Amniotic epithelial cell (primary cell): ENCODE results near the gene RPS6KA5.

Experiments
- DNase-seq: peaks from one replicate; pipeline ENCODE4 v3.0.0-alpha.2; 2010; ENCODE audit warnings: low read depth

RPS6KA5 gene

DNA sequence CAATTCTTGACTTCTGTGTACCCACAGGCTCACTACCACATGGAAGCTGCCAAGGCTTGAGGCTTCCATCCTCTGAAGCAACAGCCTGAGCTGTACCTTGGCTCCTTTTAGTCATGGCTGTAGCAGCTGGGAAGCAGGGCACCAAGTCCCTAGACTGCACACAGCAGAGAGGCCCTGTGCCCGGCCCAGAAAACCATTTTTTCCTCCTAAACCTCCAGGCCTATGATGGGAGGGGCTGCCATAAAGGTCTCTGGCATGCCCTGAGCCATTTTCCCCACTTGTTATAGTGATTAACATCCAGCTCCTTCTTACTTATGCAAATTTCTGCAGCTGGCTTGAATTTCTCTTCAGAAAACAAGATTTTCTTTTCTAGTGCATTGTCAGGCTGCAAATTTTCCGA is 121.8 kb downstream of the RPS6KA5 start:
- DNase-seq, result no peak

DNA sequence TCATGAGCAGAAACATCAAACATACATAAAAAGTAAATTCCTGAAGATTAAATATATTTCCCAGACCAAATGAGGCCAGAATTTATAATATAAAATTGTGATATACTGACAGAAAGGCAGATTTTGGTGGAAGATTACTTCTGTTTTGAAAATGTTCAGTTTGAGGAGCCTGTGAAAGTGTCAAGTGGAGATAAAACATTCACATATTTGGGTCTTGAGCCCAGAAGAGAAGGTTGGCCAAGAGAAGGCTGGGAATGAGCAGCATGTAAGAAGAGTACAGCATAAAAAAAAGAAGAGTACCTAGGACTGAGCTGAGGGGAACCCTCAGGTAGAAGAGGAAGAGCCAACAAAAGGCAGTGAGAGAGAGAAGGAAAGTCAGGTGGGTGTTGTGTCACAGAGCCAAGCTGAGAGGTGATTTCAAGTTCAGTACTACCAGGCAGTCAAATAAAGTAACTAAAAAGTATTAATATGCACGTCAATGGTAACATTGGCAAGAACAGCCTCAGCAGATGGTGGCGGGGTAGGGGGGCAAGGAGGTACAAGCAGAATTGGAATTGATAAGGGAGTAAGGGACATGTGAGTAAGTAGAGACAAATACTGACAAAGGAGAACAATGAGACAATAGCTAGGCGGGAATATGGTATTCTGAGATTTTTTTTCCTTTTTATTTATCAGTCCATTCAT is 123.5 kb downstream of the RPS6KA5 start:
- no peak for DNase-seq

DNA sequence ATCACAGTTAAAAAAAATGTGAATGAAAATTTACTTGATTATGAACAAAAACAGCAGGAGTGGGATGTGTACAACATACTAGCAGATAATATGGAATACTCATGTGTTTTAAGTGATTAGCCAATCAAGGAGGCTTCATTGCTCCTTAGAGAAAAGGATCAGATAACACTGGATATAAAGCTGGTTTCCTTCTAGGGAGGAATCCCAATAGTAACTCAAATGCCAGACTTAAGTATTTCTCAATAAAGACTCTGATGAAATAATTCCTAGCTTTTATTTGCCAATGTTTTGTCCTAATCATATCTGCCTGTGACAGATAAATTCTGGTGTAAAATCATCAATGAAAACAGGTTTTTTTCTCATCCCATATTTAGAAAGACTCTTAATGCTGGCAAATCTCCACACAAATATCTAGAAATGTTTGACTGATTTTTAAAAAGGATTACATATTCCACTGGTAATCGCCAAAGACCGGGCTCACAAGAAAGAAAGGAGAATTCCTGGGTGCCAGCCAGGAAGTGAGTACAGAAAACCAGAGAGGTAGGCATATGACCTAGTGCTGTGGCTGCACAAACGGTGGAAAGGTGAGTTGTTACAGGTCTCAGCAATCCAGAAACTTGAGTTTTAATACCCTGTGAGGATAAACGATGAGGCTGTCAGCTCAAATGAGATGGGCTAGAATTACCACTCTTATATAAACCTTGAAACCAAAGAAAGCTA is 135.7 kb downstream of the RPS6KA5 start:
- DNase-seq, result peak; percentile 70

DNA sequence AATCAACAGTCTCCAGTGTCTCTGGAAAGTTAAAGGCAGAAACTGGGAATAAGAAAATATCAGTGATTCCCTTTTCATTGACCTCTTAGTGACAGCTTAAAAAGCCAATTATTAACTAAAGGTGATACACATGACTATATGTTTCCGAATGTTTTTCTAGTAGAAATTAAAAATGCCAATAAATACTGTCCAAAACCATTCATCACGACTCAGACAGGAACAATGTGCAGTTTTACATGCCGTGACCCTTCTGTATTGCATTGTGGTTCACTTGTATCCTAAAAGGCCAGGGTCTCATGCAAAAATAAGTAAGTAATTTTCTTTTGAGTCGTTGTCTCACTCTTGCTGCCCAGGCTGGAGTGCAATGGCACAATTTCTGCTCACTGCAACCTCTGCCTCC is 138.3 kb downstream of the RPS6KA5 start:
- no peak for DNase-seq

DNA sequence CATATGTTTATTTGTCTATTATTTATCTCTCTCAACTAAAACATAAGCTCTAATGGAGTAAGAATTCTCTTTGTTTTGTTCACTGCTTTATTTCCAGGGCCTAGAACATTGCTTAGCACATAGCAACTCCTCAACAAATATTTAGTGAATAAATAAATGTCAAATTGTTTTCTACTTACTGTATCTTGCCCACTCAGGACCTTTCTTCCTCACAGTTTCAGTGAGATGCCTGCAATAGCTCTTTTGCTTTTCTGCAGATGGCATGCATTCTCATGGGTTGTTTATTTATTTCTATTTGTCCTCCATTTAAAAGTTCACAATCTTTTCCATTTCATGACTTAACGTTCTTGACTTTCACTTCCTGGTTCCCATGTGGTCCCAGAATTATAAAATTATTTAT is 149.3 kb downstream of the RPS6KA5 start:
- no peak for DNase-seq

DNA sequence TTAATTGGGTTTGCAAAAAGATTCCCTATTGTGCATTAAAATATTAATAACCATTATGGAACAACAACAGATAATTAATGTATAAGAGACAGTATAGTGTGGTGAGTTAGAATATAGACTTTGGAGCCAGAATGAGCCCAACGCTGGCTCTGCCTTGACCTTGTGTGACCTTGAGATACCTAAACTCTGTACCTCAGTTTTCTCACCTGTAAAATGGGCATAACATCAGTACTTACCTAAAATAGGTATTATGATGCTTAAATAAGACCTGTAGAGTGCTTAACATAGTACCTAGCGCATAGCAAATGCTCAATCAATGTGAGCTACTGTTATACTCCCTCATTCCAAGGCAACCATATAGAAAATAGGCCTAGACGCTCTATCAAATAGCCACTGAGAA is 153.3 kb downstream of the RPS6KA5 start:
- DNase-seq, result no peak

DNA sequence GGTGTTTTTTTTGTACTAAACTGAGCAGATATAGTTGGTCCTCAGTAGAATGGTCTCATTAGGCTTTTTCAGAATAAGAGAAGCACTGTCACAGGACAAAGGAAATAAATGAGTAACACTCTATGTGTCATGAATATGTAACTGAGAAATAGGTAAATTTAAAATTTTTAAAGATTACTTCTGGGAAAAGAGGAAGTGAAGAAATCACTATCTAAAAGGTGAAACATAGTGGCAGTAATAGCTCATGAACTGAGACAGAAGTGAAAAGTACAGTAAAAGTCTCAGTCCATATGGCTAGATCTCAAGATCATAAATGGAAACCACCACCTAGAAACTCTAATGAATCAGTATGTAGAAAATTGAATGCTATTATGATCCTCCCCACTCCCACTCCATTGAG is 154.9 kb downstream of the RPS6KA5 start:
- DNase-seq, result no peak

DNA sequence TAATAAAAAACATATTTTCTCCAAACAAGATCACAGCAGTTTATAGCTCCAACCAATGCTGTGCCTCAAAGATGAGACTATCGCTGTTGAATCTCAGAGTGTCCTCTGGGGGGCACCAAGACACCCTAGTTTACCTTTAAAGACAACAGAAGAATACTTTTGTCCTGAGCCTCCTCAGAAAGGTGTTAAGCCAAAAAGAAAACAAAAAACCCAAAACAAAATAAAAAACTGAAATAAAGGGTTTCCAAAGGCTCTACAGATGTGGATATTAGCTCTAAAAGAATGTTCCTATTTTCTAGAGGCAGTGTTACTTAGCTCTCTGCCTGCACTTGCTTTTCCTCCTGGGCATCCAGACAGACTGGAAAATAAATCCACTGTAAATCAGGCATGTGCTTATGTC is 157.3 kb downstream of the RPS6KA5 start:
- DNase-seq, result peak; percentile 49

DNA sequence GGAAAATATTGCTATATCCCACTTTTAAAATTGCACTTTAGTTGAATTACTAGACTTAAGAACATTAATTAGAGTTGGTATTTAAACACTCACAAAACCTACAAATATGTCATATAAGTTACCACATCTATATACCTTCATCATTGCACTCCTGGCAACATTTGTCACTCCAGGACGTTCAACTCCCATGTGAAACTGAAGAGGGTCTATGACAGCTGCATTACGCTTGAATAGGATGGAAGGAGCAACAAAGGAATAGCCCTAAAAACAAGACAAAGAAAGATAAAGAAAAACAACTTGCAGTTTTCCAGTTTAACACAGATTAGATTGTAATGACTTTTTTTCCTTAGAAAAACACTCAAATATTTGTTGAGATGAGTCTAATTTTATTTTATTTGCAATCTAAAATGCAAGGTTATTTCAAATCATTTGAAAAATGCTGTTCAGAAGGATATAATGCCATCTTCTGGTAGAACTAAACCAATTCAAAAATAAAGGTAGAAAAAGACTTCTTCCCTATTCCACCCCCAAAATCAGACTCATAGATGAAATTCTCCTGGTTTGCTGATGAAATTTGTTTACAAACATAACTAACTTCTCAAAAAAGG is 159.9 kb downstream of the RPS6KA5 start:
- no peak for DNase-seq

DNA sequence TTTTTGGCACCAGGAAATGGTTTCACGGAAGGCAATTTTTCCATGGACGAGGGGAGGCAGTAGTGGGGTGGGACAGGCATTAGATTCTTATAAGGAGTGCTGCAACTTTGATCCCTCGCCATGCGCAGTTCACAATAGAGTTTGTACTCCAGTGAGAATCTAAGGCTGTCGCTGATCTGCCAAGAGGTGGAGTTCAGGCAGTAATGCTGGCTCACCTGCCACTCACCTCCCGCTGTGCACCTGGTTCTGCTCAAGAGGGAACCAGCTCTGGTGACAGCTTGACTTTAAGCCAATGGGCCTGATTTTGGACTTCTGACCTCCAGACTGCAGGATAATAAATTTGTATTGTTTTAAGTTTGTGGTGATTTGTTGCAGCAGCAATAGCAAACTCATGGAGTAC is 163.4 kb downstream of the RPS6KA5 start:
- no peak for DNase-seq

DNA sequence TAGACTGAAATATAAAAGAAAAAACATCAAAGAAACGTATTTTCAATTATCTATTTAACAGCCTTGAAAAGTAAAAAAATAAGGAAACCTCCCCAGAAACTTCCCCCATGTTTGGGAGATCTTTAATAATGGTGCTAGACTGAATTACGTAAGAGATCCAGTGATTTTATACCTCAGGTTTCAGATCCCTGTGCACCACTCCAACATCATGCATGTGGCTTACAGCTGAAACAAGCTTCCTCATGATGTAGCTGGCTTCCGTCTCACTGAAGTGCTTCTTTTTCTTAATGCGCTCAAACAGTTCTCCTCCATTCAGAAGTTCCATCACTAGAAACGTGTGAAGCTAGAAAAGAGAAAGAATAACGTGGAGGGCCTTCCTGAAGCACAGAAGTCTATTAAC is 166.2 kb downstream of the RPS6KA5 start:
- DNase-seq, result no peak

DNA sequence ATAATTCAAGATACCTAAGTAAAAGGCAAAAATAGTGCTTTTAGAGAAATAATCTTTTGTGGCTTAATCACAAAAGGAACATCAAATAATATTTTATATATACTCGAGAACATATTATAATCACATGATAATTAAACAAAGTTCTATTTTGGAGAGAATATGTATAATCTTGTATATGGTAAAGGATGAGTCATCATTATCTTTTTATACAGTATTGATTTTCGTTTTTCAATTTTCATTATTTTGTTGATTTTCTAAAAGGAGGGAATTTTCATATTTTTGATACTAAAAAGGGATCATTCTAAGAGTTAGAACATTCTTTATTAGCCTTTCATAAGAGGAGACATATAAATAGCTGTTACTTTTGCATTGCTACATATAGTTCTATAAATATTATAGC is 166.9 kb downstream of the RPS6KA5 start:
- DNase-seq, result no peak

DNA sequence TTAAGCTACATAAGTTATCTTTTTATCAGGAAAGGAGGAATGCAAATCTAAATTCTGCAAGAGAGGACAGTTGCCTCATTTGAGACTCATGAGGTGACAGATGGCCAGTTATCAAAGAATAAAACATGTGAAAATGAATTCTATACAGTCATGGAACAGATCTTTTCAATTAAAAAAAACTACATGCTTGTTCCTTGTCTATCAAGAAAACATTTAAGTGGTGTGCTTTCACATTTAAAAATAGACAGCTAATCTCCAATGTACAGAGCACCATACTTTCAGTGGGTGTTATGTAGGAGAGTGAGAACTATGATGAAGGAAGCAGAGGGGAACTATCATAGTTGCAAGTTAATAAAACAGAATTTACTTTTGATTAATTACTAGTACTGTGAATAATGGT is 167.5 kb downstream of the RPS6KA5 start:
- DNase-seq, result no peak

DNA sequence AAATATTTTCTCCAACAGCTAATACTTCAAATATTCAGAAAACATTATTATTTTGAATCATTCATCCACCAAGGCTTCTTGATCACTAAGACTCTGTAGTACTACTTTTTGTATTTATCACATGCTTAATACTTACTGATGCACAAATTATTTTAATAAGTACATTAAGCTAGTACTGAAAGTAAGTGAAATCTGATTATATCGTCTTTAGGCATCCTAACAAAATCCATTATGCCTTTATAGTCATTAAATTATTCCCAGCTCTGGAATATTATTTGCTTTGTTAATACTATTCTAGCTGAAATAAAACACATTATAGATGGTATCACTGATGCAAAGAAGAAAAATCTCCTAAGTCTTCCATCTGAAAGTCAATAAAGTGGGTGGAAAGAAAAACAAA is 169.1 kb downstream of the RPS6KA5 start:
- DNase-seq, result no peak

DNA sequence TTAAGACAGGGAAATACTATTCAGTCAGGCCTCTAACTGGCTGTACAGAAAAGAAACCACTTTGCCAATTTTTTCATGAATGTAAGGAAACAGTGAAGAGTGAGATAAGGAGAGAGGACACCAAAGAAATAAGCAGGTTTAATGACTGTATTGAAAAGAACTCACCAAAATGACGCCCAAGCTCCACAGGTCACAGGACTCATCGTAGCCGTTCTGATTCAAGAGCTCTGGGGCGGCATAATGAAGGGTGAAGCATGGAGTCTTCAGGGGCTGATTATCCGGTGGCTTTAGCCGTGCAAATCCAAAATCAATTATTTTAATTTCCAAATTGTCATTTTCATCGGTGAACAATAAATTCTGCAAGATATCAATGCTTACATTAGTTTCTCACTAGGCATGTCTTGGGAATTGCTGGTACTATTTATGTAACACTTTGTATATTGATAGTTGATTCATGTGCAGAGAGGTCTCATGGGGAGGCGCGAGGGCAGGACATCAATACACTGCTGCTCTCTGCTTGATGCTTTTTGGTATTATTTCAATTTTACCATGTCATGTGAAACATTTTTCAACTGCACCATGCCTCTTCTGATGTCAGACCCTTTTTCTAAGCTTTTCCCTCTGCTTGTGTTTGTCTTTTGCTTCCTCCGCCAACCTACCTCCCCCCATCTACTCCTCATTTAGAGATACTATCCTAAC is 170.0 kb downstream of the RPS6KA5 start:
- no peak for DNase-seq

DNA sequence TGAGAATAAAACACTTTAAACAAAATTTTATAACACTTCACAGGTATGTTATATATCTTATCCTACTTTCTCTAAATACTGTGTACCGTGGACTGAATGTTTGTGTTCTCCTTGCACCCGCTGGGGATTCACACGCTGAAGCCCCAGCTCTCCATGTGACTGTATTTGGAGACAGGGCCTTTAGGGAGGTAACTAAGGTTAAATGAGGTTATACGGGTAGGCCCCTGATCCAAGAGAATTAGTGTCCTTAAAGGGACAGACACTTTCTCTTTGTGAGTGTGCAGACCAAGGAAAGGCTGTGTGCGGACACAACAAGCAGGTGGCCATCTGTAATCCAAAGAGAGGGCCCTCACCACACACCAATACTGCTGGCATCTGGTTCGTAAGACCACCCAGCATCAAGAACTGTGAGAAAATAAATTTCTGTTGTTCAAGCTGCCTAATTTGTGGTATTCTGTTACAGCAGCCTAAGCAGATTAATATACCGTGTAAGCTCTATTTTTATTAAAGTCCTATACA is 174.1 kb downstream of the RPS6KA5 start:
- no peak for DNase-seq

DNA sequence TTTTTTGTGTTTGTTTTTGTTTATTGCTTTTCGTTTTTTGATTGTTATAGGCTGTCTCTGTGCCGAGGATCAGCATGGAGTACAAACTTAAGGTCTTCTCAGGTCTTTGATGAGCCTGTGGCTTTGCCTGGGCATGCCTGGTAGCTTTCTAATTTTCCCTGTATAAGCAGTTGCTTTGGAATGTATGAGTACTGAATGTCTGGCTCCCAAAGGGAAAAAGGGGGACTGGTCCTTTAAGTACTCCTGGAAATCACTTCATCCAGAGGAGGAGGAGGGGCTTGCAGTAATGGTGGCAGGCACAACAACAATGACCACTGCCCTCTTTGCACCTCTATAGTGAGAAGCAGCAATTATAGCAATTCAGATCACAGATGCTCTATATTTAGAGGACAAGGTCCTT is 176.7 kb downstream of the RPS6KA5 start:
- no peak for DNase-seq

DNA sequence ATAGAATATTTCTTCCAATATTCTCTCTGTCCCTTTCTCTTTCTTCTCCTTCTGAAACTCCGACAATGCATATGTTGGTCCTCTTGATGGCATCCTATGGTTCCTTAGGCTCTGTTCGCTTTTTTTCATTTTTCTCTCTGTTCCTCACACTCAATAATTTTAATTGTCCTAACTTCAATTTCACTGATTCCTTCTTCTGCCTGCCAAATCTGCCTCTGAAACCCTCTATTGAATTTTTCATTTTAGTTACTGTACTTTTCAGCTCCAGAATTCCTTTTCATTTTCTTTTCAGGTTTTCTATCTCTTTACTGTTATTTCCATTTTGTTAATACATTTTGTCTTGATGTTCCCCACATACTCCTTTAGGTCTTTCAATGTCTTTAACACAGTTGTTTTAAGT is 177.2 kb downstream of the RPS6KA5 start:
- DNase-seq, result no peak

DNA sequence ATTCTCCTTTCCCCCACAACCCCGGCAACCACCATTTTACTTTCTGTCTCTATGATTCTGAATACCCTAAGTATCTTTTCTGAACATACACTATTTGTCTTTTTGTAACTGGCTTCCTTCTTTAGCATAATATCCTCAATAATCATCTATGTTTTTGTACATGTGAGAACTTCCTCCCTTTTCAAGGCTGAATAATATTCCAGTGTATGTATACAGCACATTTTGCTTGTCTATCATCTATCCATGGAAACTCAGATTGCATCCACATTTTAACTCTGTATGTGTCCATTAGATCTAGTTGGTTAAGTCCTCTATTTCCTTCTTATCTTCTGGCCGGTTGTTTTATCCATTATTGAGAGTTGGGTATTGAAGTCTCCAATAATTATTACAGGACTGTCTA is 180.2 kb downstream of the RPS6KA5 start:
- no peak for DNase-seq

DNA sequence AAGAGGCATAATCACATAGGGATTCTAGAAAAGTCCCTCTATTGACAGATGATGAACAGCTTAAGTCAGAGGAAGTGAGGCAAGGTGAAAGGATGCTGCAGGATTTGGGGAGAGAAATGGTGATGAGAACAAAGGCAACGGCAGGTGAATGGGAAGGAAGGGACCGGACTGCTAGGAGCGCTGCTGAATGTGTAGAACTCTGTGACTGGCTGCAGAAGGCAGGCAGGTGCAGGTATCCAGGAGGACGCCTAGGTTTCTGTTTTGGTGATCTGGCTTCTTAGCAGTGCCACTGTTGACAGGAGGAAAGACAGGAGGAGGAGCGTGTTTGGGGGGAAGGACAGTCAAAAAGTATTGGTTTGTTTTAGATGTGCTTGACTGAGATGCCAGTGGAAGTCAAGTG is 185.8 kb downstream of the RPS6KA5 start:
- DNase-seq, result no peak

DNA sequence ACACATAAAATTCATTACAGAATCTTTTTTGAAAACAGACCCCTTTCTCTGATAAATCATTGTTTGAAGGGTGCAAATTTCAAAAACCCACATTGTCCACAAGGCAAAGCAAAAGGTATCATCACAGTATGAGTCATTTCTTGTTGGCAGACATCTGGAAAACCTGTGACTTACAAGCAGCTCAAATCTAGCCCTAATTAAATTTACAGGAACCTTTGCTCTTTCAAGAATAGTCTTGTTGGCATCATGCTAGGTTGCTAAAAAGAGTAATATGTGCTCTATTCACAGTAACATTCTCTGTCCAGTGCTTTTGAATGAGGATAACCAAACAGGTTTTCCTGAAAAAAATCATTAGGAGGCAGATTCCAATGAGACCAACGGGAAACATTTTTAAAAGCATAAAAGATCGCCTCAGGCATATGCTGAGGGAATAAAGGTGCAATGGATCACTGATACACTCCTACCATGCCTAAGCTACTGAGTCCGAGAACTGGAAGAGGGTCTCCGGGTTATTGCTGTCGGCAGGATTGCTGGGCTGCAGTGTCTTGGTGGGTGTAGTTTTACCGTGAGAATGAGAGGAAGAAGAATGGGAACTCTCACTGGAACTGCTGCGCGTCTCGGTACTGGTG is 188.7 kb downstream of the RPS6KA5 start:
- peak; percentile 58 for DNase-seq

DNA sequence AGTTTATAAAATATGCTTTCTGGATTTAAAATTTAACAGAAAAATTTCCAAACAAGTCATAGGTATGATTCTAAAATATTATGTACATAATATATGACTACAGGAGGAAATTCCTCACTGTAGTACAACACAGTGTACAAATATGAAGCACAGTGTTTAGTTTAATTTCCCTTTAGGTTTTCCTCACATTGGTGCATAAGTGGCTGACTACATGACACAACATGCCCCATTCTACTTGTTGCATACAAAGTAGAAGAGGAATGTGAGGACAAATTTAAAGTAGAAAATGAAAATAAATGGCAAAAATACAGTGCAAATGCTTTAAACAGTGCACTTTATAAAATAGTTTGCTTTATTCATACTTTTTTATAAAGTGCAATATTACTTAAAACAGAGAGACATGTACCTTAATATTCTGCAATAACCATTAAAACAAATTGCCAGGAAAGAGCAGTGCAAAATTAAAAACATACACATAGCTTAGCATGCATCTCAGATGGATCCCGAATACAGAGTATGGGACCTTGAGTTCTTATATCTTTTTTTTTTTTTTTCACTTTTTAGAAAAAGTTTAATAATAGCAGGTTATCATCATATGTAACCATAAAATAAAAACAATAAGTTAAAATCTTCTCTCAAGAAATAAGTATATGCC is 189.4 kb downstream of the RPS6KA5 start:
- DNase-seq, result no peak
